Mucosa of stomach (tissue), 1 donor: ENCODE results near the gene SEMA4A.
"Not testable (repeated sequence)": the region's sequence is repeated elsewhere in the genome, so short reads cannot be mapped to it uniquely, and the experiment has no call there.

ENCODE experiments used
- H3K27me3 ChIP-seq: one replicate; pipeline ENCODE4 v1.7.0; 2013; ENCODE audit warnings: mild to moderate bottlenecking, low read length; ENCODE audit not compliant: control insufficient read depth, insufficient read depth
- H3K36me3 ChIP-seq: one replicate; pipeline ENCODE4 v1.7.0; 2013; ENCODE audit warnings: low read length; ENCODE audit not compliant: control insufficient read depth, insufficient read depth
- H3K4me1 ChIP-seq: one replicate; pipeline ENCODE4 v1.7.0; 2013; ENCODE audit warnings: mild to moderate bottlenecking, low read length; ENCODE audit not compliant: control insufficient read depth, insufficient read depth
- H3K4me3 ChIP-seq: one replicate; pipeline ENCODE4 v1.7.0; 2013; ENCODE audit warnings: low read length
- H3K9ac ChIP-seq: one replicate; pipeline ENCODE4 v1.7.0; 2013; ENCODE audit warnings: mild to moderate bottlenecking, low read length, moderate library complexity
- H3K9me3 ChIP-seq: one replicate; pipeline ENCODE4 v1.7.0; 2013; ENCODE audit warnings: mild to moderate bottlenecking, low read length, moderate library complexity; ENCODE audit not compliant: control insufficient read depth
- donor health status: Pancreatic carcinoma.

SEMA4A gene

DNA sequence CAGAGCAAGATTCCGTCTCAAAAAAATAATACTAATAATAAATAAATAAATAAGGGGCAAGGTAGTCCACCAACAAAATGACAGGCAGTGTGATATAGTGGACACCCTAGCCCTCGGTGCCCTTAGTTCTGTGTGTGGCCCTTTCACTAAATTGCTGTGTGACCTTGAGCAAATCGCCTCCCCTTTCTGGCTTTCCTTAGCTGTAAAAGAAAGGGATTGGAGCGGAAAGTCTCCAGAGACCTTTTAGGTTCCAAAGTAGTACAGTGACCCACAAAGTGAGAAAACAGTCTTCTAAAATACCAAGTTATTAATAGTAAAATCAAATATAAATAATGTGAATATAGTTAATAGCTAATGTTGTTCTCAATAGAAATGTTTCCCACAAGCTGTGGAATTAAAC lies 31.3 kb upstream of the SEMA4A start:
- H3K4me3 ChIP-seq, result peak overlapping the region; percentile 3
- peak overlapping the region; percentile 74 for H3K9ac ChIP-seq
- H3K9me3 ChIP-seq, result no peaks in the 10 kb centered on the region
- H3K27me3 ChIP-seq, result no peaks in the 10 kb centered on the region
- H3K4me1 ChIP-seq, result peaks cover 85% of the 10 kb centered on the region
- H3K36me3 ChIP-seq, result no peaks in the 10 kb centered on the region

DNA sequence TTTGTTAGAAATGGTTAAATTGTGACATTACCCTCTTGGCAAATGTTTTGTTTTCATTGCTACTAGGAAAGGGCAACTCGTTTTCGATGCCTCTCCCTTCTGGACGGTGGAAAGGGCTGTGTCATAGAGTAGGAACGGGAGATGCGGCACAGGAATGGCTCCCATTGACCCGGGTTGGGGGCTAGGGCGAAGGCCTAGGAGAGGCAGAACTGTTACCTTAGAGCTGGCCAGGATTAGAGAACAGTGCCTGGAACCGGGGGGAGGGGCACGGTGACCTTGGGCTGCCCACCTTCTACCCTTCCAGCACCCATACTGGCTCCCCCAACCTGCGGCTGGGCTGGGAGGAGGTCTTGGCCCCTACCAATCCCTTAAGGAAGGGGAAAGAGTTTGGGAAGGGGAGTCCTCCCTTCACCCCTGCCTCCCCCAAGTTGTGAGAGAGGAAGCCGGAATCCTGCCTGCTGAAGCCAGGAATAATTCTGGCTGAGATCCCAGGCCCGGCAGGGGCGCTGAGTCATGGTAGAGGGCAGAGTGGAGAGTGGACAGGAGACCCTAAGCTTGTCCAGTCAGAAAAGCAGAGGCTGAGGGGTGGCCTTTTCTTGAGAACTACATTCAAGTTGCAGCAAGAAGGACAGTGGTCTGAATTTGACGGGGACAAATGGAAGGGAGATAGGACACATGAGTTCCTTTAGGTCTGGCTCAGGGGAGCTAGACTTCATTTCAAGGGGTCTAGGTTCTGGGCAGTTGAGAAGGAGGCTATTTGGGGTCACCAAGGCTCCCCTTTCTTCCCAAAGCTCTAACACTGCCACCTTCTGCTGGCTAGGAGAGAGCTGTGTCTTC lies 30.6 kb upstream of the SEMA4A start:
- Histone ChIP-seq H3K4me1 (peaks cover 90% of the 10 kb centered on the region), H3K4me3 (peak overlapping the region; percentile 3), H3K36me3 (no peaks in the 10 kb centered on the region), H3K9ac (peak overlapping the region; percentile 74), H3K9me3 (no peaks in the 10 kb centered on the region), H3K27me3 (no peaks in the 10 kb centered on the region)

DNA sequence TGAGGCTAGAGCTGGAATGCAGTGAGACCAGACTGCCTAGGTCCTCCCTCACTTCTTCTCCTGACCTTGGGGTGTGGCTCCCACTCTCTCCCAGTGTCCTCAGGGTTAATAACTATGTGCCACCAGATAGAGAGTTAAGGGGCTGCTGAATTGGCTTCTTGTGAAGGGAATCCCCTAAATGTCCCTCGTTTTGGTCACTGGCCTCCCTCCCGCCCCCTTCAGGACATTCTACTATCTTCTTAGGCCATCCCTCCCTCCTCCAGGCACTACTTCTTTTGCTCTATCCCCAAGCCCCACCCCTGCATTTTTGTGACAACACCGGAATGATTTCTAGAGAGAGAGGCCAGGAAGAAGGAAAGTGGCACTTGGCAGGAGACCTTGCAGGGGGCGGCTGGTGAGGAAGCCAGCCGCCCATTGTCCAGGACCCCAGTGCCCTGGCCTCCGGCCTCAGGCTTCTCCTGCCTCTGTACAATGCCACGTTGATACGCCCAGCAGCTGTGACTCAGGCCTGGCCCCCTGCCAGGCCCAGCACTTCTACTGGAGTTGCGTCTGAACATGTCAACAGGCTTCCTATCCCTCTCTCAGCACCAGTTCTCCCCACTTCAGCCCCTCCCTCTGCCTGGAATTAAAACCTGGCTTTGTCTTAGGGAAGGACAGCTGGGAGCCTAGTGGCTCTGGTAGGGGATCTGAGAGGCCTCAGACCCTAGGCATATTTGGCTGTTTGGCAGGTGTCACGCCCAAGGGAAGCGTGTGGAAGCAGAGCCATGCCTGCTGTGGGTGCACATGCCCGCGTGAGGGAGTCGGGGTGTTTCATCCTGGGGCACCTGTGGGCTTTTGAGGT lies 29.8 kb upstream of the SEMA4A start:
- Histone ChIP-seq H3K9ac (peak overlapping the region; percentile 74), H3K4me3 (peak overlapping the region; percentile 1), H3K4me1 (peaks cover 94% of the 10 kb centered on the region)

DNA sequence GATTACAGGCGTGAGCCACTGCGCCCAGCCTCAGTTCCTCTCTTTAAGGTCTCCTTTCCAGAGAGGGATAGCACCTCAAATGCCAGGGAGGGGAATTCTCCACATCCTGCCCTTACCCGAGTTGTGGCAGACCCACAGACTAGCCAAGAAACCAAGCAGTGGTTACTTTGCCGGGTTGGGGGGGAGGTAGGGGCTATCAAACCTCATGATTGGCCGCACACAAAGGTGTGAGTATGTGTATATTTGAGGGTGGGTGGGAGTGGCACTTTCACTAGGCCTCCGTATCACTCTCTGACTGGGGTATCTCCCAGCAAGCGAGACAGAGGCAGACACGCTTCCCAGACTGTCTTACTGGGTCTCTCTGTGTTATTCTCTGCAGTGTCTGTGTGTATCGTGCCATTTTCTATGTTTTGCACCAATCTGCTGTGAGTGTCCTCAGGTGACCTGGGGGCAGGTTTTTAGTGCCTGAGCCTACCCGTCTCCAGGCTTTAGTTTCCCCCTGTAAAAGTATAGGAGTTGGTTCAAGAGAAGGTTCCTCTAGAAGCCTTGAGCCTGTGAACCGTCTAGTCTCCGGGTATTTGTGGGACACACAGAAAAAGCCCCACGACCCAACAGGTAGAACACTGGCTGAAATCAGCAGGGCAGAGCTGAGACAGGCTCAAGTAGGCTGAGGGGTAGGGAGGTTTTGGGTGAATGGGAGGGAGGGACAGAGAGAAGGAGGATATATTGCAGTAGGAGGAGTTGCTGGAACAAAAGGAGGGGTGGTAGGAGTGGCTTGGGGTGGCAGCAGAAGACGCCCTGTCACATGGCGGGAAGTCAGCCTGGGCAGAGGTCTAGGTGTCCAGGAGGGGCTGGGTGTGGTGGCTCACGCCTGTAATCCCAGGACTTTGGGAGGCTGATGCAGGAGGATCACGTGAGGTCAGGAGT lies 28.6 kb upstream of the SEMA4A start:
- no peaks in the 10 kb centered on the region for H3K36me3 ChIP-seq
- no peaks in the 10 kb centered on the region for H3K27me3 ChIP-seq
- no peaks in the 10 kb centered on the region for H3K9me3 ChIP-seq
- no peak overlapping the region for H3K4me3 ChIP-seq
- H3K4me1 ChIP-seq, result peaks cover 98% of the 10 kb centered on the region
- H3K9ac ChIP-seq, result peak overlapping the region; percentile 74

More for the DNA sequence above, 29.8 kb upstream of the SEMA4A start:
- no peaks in the 10 kb centered on the region for H3K27me3 ChIP-seq
- H3K36me3 ChIP-seq, result no peaks in the 10 kb centered on the region
- H3K9me3 ChIP-seq, result no peaks in the 10 kb centered on the region

DNA sequence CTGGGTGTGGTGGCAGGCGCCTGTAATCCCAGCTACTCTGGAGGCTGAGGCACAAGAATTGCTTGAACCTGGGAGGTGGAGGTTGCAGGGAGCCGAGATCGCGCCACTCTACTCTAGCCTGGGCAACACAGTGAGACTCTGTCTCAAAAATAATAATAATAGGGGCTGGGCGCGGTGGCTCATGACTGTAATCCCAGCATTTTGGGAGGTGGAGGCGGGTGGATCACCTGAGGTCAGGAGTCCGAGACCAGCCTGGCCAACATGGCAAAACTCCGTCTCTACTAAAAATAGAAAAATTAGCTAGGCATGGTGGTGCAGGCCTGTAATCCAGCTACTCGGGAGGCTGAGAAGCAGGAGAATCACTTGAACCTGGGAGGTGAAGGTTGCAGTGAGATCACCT lies 27.8 kb upstream of the SEMA4A start:
- not testable (repeated sequence) for H3K36me3 ChIP-seq, H3K4me3 ChIP-seq, H3K9me3 ChIP-seq, H3K9ac ChIP-seq, H3K27me3 ChIP-seq
- H3K4me1 ChIP-seq, result peaks cover 98% of the 10 kb centered on the region

DNA sequence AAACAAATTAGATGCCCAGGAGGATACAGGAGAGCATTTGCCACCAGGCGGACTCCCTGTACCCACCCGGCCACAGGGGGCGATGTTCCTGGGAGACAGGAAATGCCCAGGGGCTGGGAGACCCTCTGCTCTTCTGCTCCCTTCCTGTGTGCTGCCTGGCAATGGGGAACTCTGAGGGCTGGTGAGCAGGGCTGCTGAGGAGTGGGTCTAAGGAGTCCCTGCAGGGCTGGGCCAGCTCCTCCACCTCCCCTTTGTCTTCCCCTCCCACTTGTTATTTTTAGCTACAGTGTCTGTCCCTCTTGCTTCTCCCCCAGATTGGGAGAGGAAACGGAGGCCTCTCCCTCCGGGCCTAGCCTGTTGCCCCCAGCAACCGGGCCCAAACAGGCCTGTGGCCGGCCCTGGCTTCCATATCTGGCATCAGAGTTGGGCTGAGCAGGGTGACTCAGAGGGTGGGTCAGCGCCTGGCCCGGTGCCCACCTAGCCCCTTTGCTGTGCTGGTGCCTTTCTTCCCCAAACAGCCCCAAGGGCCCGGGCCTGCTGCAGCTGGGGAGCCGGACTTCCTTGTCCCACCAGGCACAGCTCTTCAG lies 27.2 kb upstream of the SEMA4A start:
- peaks cover 94% of the 10 kb centered on the region for H3K4me1 ChIP-seq
- H3K4me3 ChIP-seq, result no peak overlapping the region
- peak overlapping the region; percentile 66 for H3K9ac ChIP-seq

DNA sequence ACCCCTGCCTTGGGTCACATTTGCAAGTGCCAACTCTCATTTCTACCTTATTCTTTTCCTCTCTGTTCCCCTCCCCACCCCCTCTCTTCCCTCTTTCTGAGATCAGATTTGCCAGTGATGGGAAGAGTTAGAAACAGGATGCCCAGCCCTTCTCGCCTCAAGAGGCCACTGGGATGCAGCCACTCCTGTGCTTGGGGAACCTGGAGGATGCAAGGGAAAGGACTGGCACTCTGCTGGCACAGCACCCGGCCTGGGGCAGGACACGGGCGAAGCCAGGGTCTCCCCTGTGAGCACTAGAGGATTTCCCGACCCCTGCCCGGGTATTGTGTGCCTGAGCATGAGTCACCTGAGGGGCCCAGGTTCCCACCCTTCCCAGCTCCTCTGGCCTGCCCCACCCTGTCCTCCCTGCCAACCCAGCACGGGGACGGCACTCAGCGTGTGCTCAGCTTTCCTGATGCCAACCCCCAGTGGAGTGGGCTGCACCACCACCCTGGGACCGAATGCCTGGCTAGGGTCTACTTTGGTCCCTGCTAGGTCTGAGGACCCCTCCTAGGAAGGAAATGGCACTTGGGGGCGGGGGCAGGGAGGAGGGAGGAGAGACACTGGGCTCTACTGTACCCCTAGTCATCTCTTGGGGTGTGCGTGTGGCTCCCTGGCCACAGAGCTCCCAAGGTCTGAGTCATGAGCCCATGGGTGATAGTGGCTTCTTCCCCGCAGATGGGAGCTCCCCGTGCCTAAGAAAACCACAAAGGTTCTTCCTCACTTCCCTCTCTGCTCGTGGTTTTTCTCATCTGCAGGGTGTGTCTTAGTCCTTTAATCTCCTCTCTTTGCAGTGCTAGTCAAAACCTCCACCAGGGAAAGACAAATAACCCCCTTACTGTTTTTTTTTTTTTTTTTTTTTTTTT lies 26.5 kb upstream of the SEMA4A start:
- no peak overlapping the region for H3K4me3 ChIP-seq
- H3K9me3 ChIP-seq, result no peaks in the 10 kb centered on the region
- peaks cover 87% of the 10 kb centered on the region for H3K4me1 ChIP-seq
- no peaks in the 10 kb centered on the region for H3K36me3 ChIP-seq
- peak overlapping the region; percentile 66 for H3K9ac ChIP-seq
- no peaks in the 10 kb centered on the region for H3K27me3 ChIP-seq

More for the DNA sequence above, 27.2 kb upstream of the SEMA4A start:
- no peaks in the 10 kb centered on the region for H3K36me3 ChIP-seq
- no peaks in the 10 kb centered on the region for H3K27me3 ChIP-seq
- H3K9me3 ChIP-seq, result no peaks in the 10 kb centered on the region

DNA sequence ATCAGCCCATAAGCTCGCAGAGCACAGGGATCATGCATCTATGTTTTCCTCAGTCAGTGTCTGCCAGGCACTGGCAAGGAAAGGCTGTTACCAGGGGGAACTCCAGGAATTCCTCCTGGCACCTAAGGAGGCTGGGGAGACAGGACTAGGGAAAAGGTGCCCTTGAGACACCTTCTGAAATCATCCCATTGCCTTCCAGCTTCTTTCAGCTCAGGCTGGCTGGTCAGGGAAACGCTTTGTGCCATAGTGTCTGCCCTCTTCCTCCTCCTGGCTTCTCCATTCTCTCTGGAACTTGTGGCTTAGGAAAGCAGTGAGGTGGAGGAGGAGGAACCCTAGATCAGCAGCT lies 25.1 kb upstream of the SEMA4A start:
- peak overlapping the region; percentile 67 for H3K9ac ChIP-seq
- H3K9me3 ChIP-seq, result no peaks in the 10 kb centered on the region
- no peaks in the 10 kb centered on the region for H3K27me3 ChIP-seq
- no peak overlapping the region for H3K4me3 ChIP-seq
- H3K36me3 ChIP-seq, result no peaks in the 10 kb centered on the region
- peaks cover 73% of the 10 kb centered on the region for H3K4me1 ChIP-seq

DNA sequence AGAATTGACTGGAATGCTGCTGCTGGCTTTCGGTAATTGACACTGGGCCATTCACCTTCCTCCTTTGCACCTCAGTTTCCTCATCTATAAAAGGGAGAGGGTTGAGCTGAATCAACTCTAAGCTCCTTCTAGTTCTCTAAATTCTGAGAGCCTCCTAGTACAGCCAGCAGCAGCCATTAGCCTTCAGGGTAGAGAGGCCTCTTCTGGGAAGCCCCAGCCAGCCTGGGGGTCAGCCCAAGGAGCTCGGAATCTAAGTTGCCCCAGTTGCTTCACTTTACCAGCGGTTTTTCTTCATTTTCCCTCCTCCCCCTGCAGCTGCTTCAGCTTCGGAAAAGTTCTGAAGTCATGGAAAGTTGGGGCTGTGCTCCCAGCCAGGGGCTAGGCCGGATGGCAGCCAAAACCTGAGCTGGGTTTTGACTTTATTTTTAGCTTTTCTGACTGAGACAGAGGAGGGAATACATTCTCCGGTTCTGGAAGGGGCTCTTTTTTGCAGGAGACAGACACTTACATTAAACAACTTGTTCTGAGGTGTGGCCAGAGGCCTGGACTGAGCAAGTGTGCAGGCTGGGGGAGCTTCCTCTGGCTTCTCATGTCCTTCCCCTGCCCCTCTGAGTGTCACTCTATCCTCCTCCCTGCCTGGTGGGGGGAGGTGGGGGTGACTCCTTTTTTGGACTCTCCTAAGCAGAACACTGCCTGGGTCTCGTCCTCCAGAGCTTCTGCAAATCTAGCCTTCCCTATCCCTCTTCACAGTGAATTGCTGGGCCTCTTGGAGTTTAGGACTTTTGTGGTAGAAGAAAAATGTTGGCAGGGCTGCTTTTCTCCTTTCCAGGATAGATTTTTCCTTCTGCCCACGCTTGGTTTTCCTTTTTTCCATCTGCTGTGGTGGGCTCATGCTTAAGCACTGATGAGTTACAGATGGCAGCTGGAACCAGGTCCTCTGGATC lies 24.5 kb upstream of the SEMA4A start:
- Histone ChIP-seq H3K9ac (peak overlapping the region; percentile 67), H3K4me1 (peaks cover 67% of the 10 kb centered on the region), H3K4me3 (no peak overlapping the region), H3K27me3 (no peaks in the 10 kb centered on the region), H3K9me3 (no peaks in the 10 kb centered on the region), H3K36me3 (peaks cover 4% of the 10 kb centered on the region)
